ENCODE results near the gene SPSB3.

SPSB3 gene

GRCh38 chr16:1729445-1729844 is 52.9 kb downstream of the SPSB3 start:
- no peak overlapping the region for H3K4me3 ChIP-seq (ENCODE audit: low read length)
- TF ChIP-seq ZNF274 (IDR thresholded peaks at IDR 0.05; ENCODE audit: low read depth, low read length): no peak

GRCh38 chr16:1729026-1729425 is 53.3 kb downstream of the SPSB3 start:
- H3K4me3 ChIP-seq (ENCODE audit: low read length): no peak overlapping the region
- TF ChIP-seq ZNF274 (IDR thresholded peaks at IDR 0.05; ENCODE audit: low read depth, low read length): no peak

GRCh38 chr16:1727651-1728624 is 54.4 kb downstream of the SPSB3 start:
- no peak overlapping the region for H3K4me3 ChIP-seq (ENCODE audit: low read length)
- TF ChIP-seq ZNF274 (IDR thresholded peaks at IDR 0.05; ENCODE audit: low read depth, low read length): no peak

Measured in GM08714 (cell line).